GM13977 (cell line): ENCODE measurements around the gene RGS17.

ENCODE experiments used
- DNase-seq: peaks from one replicate; pipeline ENCODE4 v3.0.0; 2012; ENCODE audit warnings: low spot score
- in situ Hi-C: fragments of 300-500 bp; cut with MboI; formaldehyde crosslinking; loops from one replicate; pipeline ENCODE4 v1.12.0; 2022; ENCODE audit warnings: low sequenced_read_pairs, low pct_unique_long_range_greater_than_20kb, mixed read lengths, inconsistent platforms; ENCODE audit not compliant: unreplicated experiment
- TF ChIP-seq, protein P1 (sequence below): IDR thresholded peaks from 2 replicates; pipeline ENCODE4 v1.5.1; 2012; ENCODE audit warnings: mild to moderate bottlenecking, control low read depth; ENCODE audit not compliant: insufficient read depth; ENCODE audit errors: extremely low read depth, missing control alignments

RGS17 gene

DNA sequence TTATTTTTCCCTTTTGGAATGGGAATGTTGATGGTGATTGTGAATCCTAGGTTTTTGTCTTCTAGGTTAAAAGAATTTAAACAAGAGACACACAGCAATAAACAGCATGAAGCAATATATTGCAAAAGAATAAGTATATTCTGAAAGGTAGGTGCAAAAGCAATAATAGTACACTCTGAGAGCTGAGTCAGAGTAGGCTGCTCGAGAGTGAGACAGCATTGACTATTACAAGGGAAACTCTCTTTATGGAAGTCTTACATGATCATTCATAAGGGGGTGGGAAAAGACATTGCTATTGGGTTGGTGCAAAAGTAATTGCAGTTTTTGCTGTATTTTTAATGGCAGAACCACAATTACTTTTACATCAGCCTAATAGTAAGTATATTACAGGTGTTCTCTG lies 173.3 kb downstream of the RGS17 start:
- TF ChIP-seq, protein P1, sequence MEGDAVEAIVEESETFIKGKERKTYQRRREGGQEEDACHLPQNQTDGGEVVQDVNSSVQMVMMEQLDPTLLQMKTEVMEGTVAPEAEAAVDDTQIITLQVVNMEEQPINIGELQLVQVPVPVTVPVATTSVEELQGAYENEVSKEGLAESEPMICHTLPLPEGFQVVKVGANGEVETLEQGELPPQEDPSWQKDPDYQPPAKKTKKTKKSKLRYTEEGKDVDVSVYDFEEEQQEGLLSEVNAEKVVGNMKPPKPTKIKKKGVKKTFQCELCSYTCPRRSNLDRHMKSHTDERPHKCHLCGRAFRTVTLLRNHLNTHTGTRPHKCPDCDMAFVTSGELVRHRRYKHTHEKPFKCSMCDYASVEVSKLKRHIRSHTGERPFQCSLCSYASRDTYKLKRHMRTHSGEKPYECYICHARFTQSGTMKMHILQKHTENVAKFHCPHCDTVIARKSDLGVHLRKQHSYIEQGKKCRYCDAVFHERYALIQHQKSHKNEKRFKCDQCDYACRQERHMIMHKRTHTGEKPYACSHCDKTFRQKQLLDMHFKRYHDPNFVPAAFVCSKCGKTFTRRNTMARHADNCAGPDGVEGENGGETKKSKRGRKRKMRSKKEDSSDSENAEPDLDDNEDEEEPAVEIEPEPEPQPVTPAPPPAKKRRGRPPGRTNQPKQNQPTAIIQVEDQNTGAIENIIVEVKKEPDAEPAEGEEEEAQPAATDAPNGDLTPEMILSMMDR: no peak
- in situ Hi-C loops: no loop called here
- no peak for DNase-seq
